Measurements from ENCODE around the gene TRMO.

GRCh38 chr9:97943308-97943855 is 21.1 kb upstream of the TRMO start:
- TF ChIP-seq CTCF (IDR thresholded peaks at IDR 0.05) = no peak
- no peak for TF ChIP-seq POLR2AphosphoS5 (IDR thresholded peaks at IDR 0.05)
- no peak for TF ChIP-seq POLR2A (IDR thresholded peaks at IDR 0.05)

All from breast epithelium (tissue), 3 donors.